IMR-90 (cell line): Measurements from ENCODE around the gene KY. TPM values are rescaled to one million over a fixed set of nuclear protein-coding genes. Genes with fewer than 3 reads are reported as not detected.

Experiments
- ATAC-seq: fragments of 200-7000 bp; cut with Tn5 transposase; 2 replicates; pipeline ENCODE4 v1.9.1; 2020; ENCODE audit warnings: low read depth, mild to moderate bottlenecking, moderate library complexity
- BruUV-seq: library from RNA; stranded (reverse); fragments of 400-500 nt; replicated peaks from 2 replicates; lab custom pipeline; 2021; lab: Mats Ljungman, UMichigan
- CTCF ChIA-PET: fragments of 300-600 bp; formaldehyde crosslinking; extraction: SDS; loops from one replicate; lab custom pipeline; 2021; ENCODE audit warnings: antibody characterized with exemption; lab: Yijun Ruan, JAX
- POLR2A ChIA-PET: fragments of 300-600 bp; sonication (Branson Sonifier 250); formaldehyde crosslinking; loops from one replicate; lab custom pipeline; 2022; ENCODE audit warnings: antibody characterized with exemption; ENCODE audit not compliant: unreplicated experiment; lab: Charles Lee
- DNase-seq: peaks from one replicate; pipeline ENCODE4 v3.0.0; 2013
- H2AFZ ChIP-seq: replicated peaks from 2 replicates; pipeline ENCODE3; 2013; ENCODE audit warnings: low read length, mild to moderate bottlenecking; ENCODE audit not compliant: poor library complexity
- H2AK5ac ChIP-seq: 2 replicates; pipeline ENCODE4 v1.6.1; 2013; ENCODE audit warnings: low read depth, low read length, inconsistent platforms
- H2AK9ac ChIP-seq: replicated peaks from 2 replicates; pipeline ENCODE3; 2013; ENCODE audit warnings: mild to moderate bottlenecking, low read depth, low read length, moderate library complexity; ENCODE audit not compliant: poor library complexity
- H2BK120ac ChIP-seq: 2 replicates; pipeline ENCODE4 v1.6.1; 2013; ENCODE audit warnings: low read depth, low read length, inconsistent platforms
- H2BK15ac ChIP-seq: 3 replicates; pipeline ENCODE4 v1.6.1; 2013; ENCODE audit warnings: low read depth, low read length, inconsistent platforms
- H2BK20ac ChIP-seq: 2 replicates; pipeline ENCODE4 v1.6.1; 2013; ENCODE audit warnings: low read depth, mild to moderate bottlenecking, inconsistent platforms, low read length, moderate library complexity
- H2BK5ac ChIP-seq: 2 replicates; pipeline ENCODE4 v1.6.1; 2013; ENCODE audit warnings: mild to moderate bottlenecking, low read depth, low read length, inconsistent platforms; ENCODE audit not compliant: poor library complexity, severe bottlenecking
- H3K14ac ChIP-seq: replicated peaks from 2 replicates; pipeline ENCODE4 v1.6.1; 2013; ENCODE audit warnings: low read depth, low read length, inconsistent platforms
- H3K18ac ChIP-seq: 2 replicates; pipeline ENCODE4 v1.6.1; 2013; ENCODE audit warnings: low read depth, low read length, control low read depth
- H3K23ac ChIP-seq: 2 replicates; pipeline ENCODE4 v1.6.1; 2013; ENCODE audit warnings: low read depth, low read length, inconsistent platforms
- H3K27ac ChIP-seq: 2 replicates; pipeline ENCODE4 v1.5.1; 2013; ENCODE audit warnings: mild to moderate bottlenecking, control low read depth, low read length; ENCODE audit not compliant: insufficient read depth
- H3K27me3 ChIP-seq: 2 replicates; pipeline ENCODE4 v1.6.1; 2013; ENCODE audit warnings: low read length; ENCODE audit not compliant: control insufficient read depth, insufficient read depth
- H3K36me3 ChIP-seq: 2 replicates; pipeline ENCODE4 v1.6.1; 2013; ENCODE audit warnings: low read length, mixed read lengths; ENCODE audit not compliant: control insufficient read depth, insufficient read depth
- H3K4ac ChIP-seq: 2 replicates; pipeline ENCODE4 v1.6.1; 2013; ENCODE audit warnings: low read depth, low read length, inconsistent platforms
- H3K4me1 ChIP-seq: 2 replicates; pipeline ENCODE4 v1.6.1; 2013; ENCODE audit warnings: low read length, mixed read lengths; ENCODE audit not compliant: control insufficient read depth, insufficient read depth
- H3K4me2 ChIP-seq: 2 replicates; pipeline ENCODE4 v1.6.1; 2013; ENCODE audit warnings: low read depth, mild to moderate bottlenecking, control low read depth, low read length, moderate library complexity
- H3K4me3 ChIP-seq: 2 replicates; pipeline ENCODE4 v1.5.1; 2013; ENCODE audit warnings: low read depth, mild to moderate bottlenecking, control low read depth, low read length, moderate library complexity; ENCODE audit not compliant: insufficient read depth
- H3K56ac ChIP-seq: 2 replicates; pipeline ENCODE4 v1.6.1; 2013; ENCODE audit warnings: low read length, inconsistent platforms; ENCODE audit not compliant: insufficient read depth; ENCODE audit errors: extremely low read depth
- H3K79me1 ChIP-seq, 2 experiments: 2 replicates each; pipeline ENCODE4 v1.6.1; 2013; ENCODE audit warnings: low read length in 2 of 2, inconsistent platforms in 1 of 2, low read depth in 1 of 2
- H3K9ac ChIP-seq: 2 replicates; pipeline ENCODE4 v1.6.1; 2013; ENCODE audit warnings: low read depth, low read length, control low read depth
- H3K9me1 ChIP-seq: 2 replicates; pipeline ENCODE4 v1.6.1; 2013; ENCODE audit warnings: low read length, inconsistent platforms; ENCODE audit not compliant: insufficient read depth
- H3K9me3 ChIP-seq: 2 replicates; pipeline ENCODE4 v1.6.1; 2013; ENCODE audit warnings: low read length; ENCODE audit not compliant: control insufficient read depth, insufficient read depth
- H4K20me1 ChIP-seq: 2 replicates; pipeline ENCODE4 v1.6.1; 2013; ENCODE audit warnings: low read length, inconsistent platforms; ENCODE audit not compliant: insufficient read depth
- H4K5ac ChIP-seq: 2 replicates; pipeline ENCODE4 v1.6.1; 2013; ENCODE audit warnings: mild to moderate bottlenecking, low read depth, low read length, control low read depth
- H4K8ac ChIP-seq, 2 experiments: 2 replicates each; pipeline ENCODE4 v1.6.1; 2013; ENCODE audit warnings: low read depth in 2 of 2, low read length in 2 of 2, control low read depth in 1 of 2, inconsistent platforms in 1 of 2
- H4K91ac ChIP-seq: 2 replicates; pipeline ENCODE4 v1.6.1; 2013; ENCODE audit warnings: low read depth, low read length, inconsistent platforms; ENCODE audit not compliant: insufficient read depth
- FOS ChIP-seq: fragments of 150-350 bp; IDR thresholded peaks from 2 replicates; pipeline ENCODE4 v1.6.1; 2016; ENCODE audit warnings: low read depth, low read length
- SMC3 ChIP-seq: fragments of 150-350 bp; IDR thresholded peaks from 2 replicates; pipeline ENCODE4 v1.6.1; 2016; ENCODE audit warnings: low read depth, mild to moderate bottlenecking, antibody characterized with exemption, low read length, moderate library complexity
- WGBS, 2 experiments: methylation state at CpG; one replicate each; pipeline versions ENCODE4 v1.1.5 to v1.1.7; 2013; ENCODE audit warnings: missing lambda C conversion rate in 2 of 2; ENCODE audit not compliant: insufficient read length in 1 of 2; ENCODE audit errors: extremely low coverage in 2 of 2; 5-methylcytosine and 5-hydroxymethylcytosine counted together
- dilution Hi-C: fragments of 300-500 bp; cut with HindIII; formaldehyde crosslinking; loops from one replicate; pipeline ENCODE4 v1.14.3; 2018; ENCODE audit warnings: low sequenced_read_pairs; ENCODE audit not compliant: unreplicated experiment
- in situ Hi-C: fragments of 300-500 bp; cut with MboI; formaldehyde crosslinking; loops from 3 replicates; pipeline ENCODE4 v1.14.3; 2019; ENCODE audit warnings: low sequenced_read_pairs, inconsistent platforms, mixed read lengths
- intact Hi-C: fragments of 100-400 bp; cut with micrococcal nuclease; formaldehyde crosslinking; loops from 2 replicates; pipeline ENCODE4 v1.10.0; 2022
- polyA plus RNA-seq, 3 experiments: library from polyadenylated mRNA; depleted of rRNA; stranded (reverse); fragments of >200 nt; gene quantifications; 2 replicates each; pipeline ENCODE4 v1.2.3, GENCODE V29; 2012; ENCODE audit warnings: low replicate concordance in 1 of 3
- total RNA-seq: library from RNA; depleted of rRNA; stranded (reverse); fragments of >200 nt; gene quantifications from 2 replicates; pipeline ENCODE4 v1.2.3, GENCODE V29; 2012

The KY gene
- total and polyA plus RNA-seq, 2 of the 4 experiments (the other 2 are of a cell fraction), result under 0.01 to 0.09 TPM

DNA sequence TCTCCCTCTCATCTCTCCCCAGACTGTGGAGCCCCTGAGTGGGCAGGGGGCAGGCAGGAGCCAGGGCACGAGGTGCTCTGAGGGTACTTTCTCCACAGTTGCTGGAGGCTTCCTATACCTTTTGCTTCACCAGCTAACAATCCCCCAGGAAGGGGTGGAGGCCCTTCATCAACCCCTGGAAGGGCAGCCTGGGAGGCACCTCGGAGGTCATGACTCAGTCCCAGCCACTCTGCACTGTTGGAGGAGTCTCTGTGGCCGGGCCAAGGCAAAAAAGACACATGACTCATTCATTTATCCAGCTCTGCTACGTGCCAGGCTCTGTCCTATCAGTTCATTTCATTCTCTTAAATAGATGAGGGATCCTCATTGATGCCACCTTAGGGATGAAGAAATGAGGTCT, 15.6 kb upstream of the KY start:
- H3K18ac ChIP-seq, result no peak overlapping the region
- H4K20me1 ChIP-seq, result no peaks in the 10 kb centered on the region
- H4K8ac ChIP-seq, result no peak overlapping the region
- ATAC-seq (peak; percentile 63; the same call in 1 of the 2 replicates), DNase-seq (peak; percentile 51)
- H3K14ac ChIP-seq, result no peak overlapping the region
- dilution Hi-C loops, result no loop called here
- H3K79me1 ChIP-seq, result no peaks in the 10 kb centered on the region
- H3K9me3 ChIP-seq, result no peaks in the 10 kb centered on the region
- no CpG with 5 or more reads among the region's 4 CpGs for WGBS, 2 experiments
- H3K56ac ChIP-seq, result no peak overlapping the region
- no peak overlapping the region for H4K91ac ChIP-seq
- no peak overlapping the region for H3K9ac ChIP-seq
- no peak overlapping the region for H2AK9ac ChIP-seq
- TF ChIP-seq SMC3, result no peak
- 0 out of 2 replicates have a peak, but pooled peaks have one; percentile 12 for TF ChIP-seq FOS
- H2BK120ac ChIP-seq, result no peak overlapping the region
- intact Hi-C loops, result no loop called here
- CTCF ChIA-PET, result interaction anchor here (1.2 kb wide), 1 partner anchor 66 kb away, joined by 4 read pairs; no protein-coding TSS in a partner anchor
- POLR2A ChIA-PET, result no interaction called here
- in situ Hi-C loops, result no loop called here
- H2AFZ ChIP-seq, result peak overlapping the region; percentile 46
- H4K5ac ChIP-seq, result no peak overlapping the region
- H2BK15ac ChIP-seq, result no peak overlapping the region
- H3K4me1 ChIP-seq, result peaks cover 4% of the 10 kb centered on the region; the same call in 1 of the 2 replicates
- H2BK5ac ChIP-seq, result no peak overlapping the region
- H3K36me3 ChIP-seq, result no peaks in the 10 kb centered on the region
- no peak overlapping the region for H3K27ac ChIP-seq
- BruUV-seq, result no TSS peak
- peaks cover 4% of the 10 kb centered on the region for H3K27me3 ChIP-seq
- no peak overlapping the region for H2BK20ac ChIP-seq
- H3K23ac ChIP-seq, result no peak overlapping the region
- H2AK5ac ChIP-seq, result no peak overlapping the region
- H3K9me1 ChIP-seq, result no peaks in the 10 kb centered on the region; the same call in 1 of the 2 replicates
- no peak overlapping the region for H3K4ac ChIP-seq
- H3K4me2 ChIP-seq, result no peak overlapping the region
- H3K4me3 ChIP-seq, result no peak overlapping the region
